ENCODE data around the gene TNFAIP8L2.

TNFAIP8L2 gene

GRCh38 chr1:151156515-151156819 is at the start of gene TNFAIP8L2:
Gene TNFAIP8L2 (plus strand): TSS chr1:151156649. CDS start chr1:151158698, 2,049 bp downstream.
- DNase-seq (ENCODE audit: low read depth in 2 of 2), result peak; percentile 67 to 75

GRCh38 chr1:151106894-151107293 is 49.6 kb upstream of the TNFAIP8L2 start:
- DNase-seq (ENCODE audit: low read depth in 2 of 2), result no peak

GRCh38 chr1:151108331-151108730 is 48.1 kb upstream of the TNFAIP8L2 start:
- no peak for DNase-seq (ENCODE audit: low read depth in 2 of 2)

- DNase-seq (ENCODE audit: low read depth in 2 of 2), result no peak
These were observed 42.6 kb upstream of the TNFAIP8L2 start for GRCh38 chr1:151113877-151114276.

- DNase-seq (ENCODE audit: low read depth in 2 of 2), result no peak
These were observed 31.6 kb upstream of the TNFAIP8L2 start for GRCh38 chr1:151124763-151125403.

- no peak for DNase-seq (ENCODE audit: low read depth in 2 of 2)
These were observed 27.6 kb upstream of the TNFAIP8L2 start for GRCh38 chr1:151128800-151129199.

GRCh38 chr1:151130987-151131586 is 25.4 kb upstream of the TNFAIP8L2 start:
- DNase-seq (ENCODE audit: low read depth in 2 of 2), result peak; percentile 67 to 73

- DNase-seq (ENCODE audit: low read depth in 2 of 2), result no peak
These were observed 24.6 kb upstream of the TNFAIP8L2 start for GRCh38 chr1:151131701-151132334.

GRCh38 chr1:151132335-151133017 is 24.0 kb upstream of the TNFAIP8L2 start:
- DNase-seq (ENCODE audit: low read depth in 2 of 2), result no peak

GRCh38 chr1:151133018-151133806 is 23.2 kb upstream of the TNFAIP8L2 start:
- DNase-seq (ENCODE audit: low read depth in 2 of 2), result no peak

- no peak for DNase-seq (ENCODE audit: low read depth in 2 of 2)
These were observed 22.1 kb upstream of the TNFAIP8L2 start for GRCh38 chr1:151134396-151134795.

- no peak for DNase-seq (ENCODE audit: low read depth in 2 of 2)
These were observed 21.5 kb upstream of the TNFAIP8L2 start for GRCh38 chr1:151134991-151135390.

- DNase-seq (ENCODE audit: low read depth in 2 of 2), result no peak
These were observed 20.7 kb upstream of the TNFAIP8L2 start for GRCh38 chr1:151135433-151136385.

GRCh38 chr1:151137789-151138188 is 18.7 kb upstream of the TNFAIP8L2 start:
- DNase-seq (ENCODE audit: low read depth in 2 of 2), result no peak

GRCh38 chr1:151142411-151143056 is 13.9 kb upstream of the TNFAIP8L2 start:
- DNase-seq (ENCODE audit: low read depth in 2 of 2), result no peak

- no peak for DNase-seq (ENCODE audit: low read depth in 2 of 2)
These were observed 13.4 kb upstream of the TNFAIP8L2 start for GRCh38 chr1:151143057-151143435.

GRCh38 chr1:151143986-151144385 is 12.5 kb upstream of the TNFAIP8L2 start:
- DNase-seq (ENCODE audit: low read depth in 2 of 2), result no peak

GRCh38 chr1:151144474-151145303 is 11.8 kb upstream of the TNFAIP8L2 start:
- DNase-seq (ENCODE audit: low read depth in 2 of 2), result no peak

- DNase-seq (ENCODE audit: low read depth in 2 of 2), result no peak
These were observed 11.0 kb upstream of the TNFAIP8L2 start for GRCh38 chr1:151145304-151146071.
